C4-2B (cell line): ENCODE results near the gene RHOD.

Source experiments
- CTCF ChIP-seq: fragments of 450-650 bp; conservative IDR thresholded peaks from 2 replicates; pipeline ENCODE4 v1.5.1; 2017; ENCODE audit warnings: mild to moderate bottlenecking
- ZFX ChIP-seq: fragments of 450-650 bp; IDR thresholded peaks from 2 replicates; pipeline ENCODE4 v1.6.1; 2017

- TF ChIP-seq CTCF: no peak
- no peak for TF ChIP-seq ZFX
Observed at GRCh38 chr11:67041602-67042001, 15.0 kb upstream of the RHOD start.
